H4 (cell line): ENCODE data around the gene RSPH1. TPM values are rescaled to one million over a fixed set of nuclear protein-coding genes. Genes with fewer than 3 reads are reported as not detected.

ENCODE experiments used
- DNase-seq: peaks from one replicate; pipeline ENCODE4 v3.0.0-alpha.2; 2015; ENCODE audit warnings: low spot score
- total RNA-seq: library from RNA; depleted of rRNA; stranded (reverse); fragments of >200 nt; shearing (Covaris generic); gene quantifications from 2 replicates; pipeline ENCODE4 v1.2.3, GENCODE V29; 2014; rRNA removed

Gene RSPH1
- not detected in 2 replicates for total RNA-seq

- DNase-seq = peak; percentile 99
Measured at GRCh38 chr21:42496120-42496838, at the start of gene RSPH1. TSS of gene RSPH1 (minus strand) at chr21:42496224. CDS start at chr21:42496186, 38 bp downstream.

GRCh38 chr21:42545745-42546144 lies 49.7 kb upstream of the RSPH1 start:
- no peak for DNase-seq

DNA sequence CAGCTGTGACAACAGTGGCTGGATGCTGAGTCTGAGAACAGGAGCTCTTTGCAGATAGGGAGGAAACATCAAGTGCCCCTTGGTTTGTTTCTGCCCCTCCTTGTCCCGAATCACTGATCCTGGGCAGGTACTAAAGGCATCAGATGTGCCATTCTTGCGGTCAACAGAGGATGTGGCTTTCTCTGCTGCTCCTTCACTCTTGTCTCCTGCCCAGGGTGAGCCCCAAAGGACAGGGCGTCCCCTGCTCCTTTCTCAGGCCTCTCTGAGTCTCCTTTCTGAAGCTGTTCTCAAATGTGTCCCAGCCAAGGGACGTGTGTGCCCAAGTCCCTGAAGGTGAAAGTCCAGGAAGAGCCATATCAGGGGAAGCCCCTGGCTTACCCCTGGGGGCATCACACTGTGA lies 49.3 kb upstream of the RSPH1 start:
- DNase-seq = no peak

DNA sequence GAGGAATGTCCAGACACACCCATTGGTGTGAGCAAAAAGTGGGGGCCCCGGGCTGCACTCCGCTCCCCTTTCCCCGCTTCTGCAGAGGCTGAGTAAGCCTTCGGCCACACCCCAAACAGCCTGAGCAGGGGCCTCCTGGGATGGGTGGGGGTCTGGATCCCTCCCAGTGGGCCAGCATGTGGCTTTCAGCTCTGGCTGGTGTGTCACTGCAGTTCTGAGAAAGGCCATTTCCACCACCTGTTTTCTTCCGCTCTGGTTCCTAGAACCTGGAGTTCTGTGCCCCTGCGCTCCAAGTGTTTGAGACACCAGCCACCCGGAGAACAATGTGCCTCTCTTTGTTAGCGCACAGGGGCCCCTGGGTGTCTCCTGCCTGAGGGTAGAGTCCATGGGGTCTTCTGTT lies 48.5 kb upstream of the RSPH1 start:
- no peak for DNase-seq

DNA sequence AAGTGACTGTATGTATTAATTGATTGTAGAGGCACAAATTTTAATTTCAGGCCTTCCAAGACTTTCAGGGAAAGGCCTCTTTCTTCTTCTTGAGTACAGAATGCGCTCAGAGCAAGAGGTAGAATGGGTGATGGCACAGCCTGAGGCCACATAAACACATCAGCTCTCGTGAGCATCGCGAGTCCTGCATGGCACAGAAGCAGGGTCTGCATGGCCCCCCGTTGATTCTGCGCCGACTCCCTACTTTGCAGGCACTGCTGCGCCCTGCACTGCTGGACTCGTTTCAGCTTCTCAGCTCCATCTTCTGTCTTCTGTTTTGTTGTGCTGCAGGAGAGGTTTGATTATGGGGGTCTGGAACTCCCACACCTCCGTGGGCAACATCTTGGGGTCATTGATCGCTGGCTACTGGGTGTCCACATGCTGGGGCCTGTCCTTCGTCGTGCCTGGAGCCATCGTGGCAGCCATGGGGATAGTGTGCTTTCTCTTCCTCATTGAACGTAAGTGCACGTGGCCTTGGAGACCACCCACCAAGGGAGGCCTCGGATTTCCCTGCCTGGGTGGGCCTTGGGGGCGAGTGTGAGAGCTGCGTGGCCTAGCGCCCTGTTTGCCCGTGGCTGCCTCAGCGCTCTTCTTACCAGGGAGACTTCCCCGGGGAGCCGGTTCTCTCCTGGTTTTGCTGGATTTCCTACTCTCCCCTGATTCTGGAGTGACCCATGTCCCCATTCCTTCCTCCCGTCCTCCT lies 47.3 kb upstream of the RSPH1 start:
- DNase-seq = no peak

DNA sequence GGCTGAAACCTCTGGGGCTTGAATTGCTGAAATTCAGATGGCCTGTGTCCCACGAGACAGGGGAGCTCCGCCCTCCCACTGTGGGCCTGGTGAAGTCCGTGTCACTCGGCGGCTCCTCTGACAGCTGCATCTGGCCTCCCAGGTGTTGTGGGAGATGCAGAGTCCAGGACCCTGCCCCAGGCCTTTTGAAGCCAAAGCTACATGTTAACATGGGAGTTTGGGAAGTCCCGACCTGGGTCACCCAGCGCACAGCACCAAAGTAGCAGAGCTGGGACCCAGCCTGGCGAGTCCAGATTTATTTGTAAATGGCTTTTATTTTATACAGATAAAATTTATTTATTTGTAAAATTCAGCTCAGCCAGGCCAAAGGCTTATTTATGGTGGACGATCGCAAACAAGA lies 46.6 kb upstream of the RSPH1 start:
- no peak for DNase-seq

DNA sequence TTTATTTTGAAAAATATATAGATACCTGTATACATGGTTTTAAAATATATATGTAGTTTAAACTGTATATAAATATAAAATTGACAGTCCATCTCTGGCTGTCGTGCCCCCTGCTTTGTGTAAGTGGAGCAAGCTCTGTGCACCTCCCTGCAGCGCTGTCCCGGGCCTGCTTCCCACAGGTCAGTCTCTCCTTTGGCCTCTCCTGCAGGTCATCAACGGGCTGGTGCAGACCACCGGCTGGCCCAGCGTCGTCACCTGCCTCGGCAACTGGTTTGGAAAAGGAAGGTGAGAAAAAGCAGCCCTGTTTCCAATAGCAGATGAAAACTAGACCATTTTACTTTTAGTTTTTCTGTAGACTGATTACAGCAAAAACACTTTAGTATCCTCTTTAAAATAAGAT lies 46.2 kb upstream of the RSPH1 start:
- no peak for DNase-seq

DNA sequence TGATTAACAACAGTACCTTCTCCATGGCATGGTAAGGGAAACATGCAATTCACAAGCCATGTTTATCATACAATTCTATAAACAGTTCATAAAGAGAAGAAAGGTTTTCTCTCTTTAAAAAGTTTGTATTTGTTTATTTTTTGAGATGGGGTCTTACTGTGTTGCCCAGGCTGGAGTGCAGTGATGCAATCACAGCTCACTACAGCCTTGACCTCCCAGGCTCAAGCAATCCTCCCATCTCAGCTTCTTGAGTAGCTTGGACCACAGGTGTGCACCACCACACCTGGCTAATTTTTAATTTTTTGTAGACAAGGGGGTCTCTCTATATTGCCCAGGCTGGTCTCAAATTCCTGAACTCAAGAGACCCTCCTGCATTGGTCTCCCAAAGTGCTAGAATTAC lies 45.6 kb upstream of the RSPH1 start:
- no peak for DNase-seq

DNA sequence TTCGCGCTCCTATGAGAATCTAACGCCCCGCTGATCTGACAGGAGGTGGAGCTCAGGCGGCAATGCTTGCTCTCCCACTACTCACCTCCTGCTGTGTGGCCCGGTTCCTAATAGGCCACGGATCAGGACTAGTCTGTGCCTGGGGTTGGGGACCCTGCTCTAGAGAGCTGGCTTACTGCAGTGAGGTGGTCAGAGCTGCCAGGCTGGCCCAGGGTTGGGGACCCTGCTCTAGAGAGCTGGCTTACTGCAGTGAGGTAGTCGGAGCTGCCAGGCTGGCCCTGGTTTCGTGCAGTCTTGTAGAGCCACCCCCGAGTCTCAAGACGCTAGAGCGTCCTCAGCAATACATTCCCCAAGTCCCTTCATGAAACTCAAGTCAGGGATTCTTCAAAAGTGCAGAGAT lies 45.1 kb upstream of the RSPH1 start:
- DNase-seq = no peak

DNA sequence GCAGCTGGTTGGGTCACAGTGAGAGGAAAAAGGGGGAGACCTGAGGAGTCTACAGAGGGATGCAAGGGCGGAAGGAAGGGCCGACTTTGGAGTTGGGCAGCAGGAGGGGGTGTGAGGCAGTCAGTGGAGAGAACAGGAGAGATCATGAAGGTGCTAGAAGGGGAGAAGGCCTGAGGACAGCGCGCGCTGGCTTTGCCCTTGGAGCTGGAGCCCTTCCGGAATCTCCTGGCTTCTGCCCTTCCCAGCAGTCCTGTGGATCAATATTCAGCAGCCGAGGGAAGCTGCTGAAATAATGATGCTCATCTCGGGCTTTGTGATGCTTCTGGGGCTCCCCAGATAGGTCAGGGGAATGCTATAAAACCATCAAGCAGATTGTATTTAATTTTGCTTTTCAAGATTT lies 44.4 kb upstream of the RSPH1 start:
- no peak for DNase-seq

DNA sequence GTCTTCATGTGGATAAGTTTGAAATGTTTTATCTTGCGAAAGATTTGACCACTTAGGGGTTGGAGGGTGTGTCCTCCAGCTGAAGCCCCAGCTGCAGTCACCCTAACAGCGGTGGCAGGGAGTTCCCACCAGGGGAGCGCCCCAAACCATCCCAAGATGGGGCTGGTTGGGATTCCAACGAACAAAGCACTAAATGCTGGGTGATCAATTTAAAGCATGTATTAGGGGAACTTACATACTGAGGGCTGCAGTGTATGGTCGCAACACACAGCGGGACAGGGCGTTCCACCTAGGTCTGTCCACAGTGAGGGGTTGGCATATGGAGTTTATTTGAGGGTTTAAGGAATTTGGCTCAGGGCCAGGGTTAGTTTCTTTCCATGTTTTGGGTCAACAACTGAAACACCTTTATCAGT lies 43.9 kb upstream of the RSPH1 start:
- no peak for DNase-seq

GRCh38 chr21:42539342-42539741 lies 43.3 kb upstream of the RSPH1 start:
- DNase-seq = no peak

GRCh38 chr21:42538479-42539275 lies 42.7 kb upstream of the RSPH1 start:
- DNase-seq = no peak

- DNase-seq = peak; percentile 76
Measured at GRCh38 chr21:42537106-42537742, 41.2 kb upstream of the RSPH1 start.

- no peak for DNase-seq
Measured at GRCh38 chr21:42536601-42537000, 40.6 kb upstream of the RSPH1 start.

- DNase-seq = no peak
Measured at GRCh38 chr21:42535602-42536171, 39.7 kb upstream of the RSPH1 start.

GRCh38 chr21:42534421-42535378 lies 38.7 kb upstream of the RSPH1 start:
- no peak for DNase-seq

GRCh38 chr21:42533963-42534355 lies 37.9 kb upstream of the RSPH1 start:
- DNase-seq = no peak

- no peak for DNase-seq
Measured at GRCh38 chr21:42533306-42533962, 37.4 kb upstream of the RSPH1 start.
